NCI-H2227 (cell line): ENCODE results near the gene KRIT1.

ENCODE experiments used
- DNase-seq: peaks from one replicate; lab custom pipeline; 2025; ENCODE audit not compliant: unreplicated experiment; lab: John Stamatoyannopoulos, UW

KRIT1 gene

GRCh38 chr7:92156990-92157389, 88.7 kb downstream of the KRIT1 start:
- no peak for DNase-seq

DNA sequence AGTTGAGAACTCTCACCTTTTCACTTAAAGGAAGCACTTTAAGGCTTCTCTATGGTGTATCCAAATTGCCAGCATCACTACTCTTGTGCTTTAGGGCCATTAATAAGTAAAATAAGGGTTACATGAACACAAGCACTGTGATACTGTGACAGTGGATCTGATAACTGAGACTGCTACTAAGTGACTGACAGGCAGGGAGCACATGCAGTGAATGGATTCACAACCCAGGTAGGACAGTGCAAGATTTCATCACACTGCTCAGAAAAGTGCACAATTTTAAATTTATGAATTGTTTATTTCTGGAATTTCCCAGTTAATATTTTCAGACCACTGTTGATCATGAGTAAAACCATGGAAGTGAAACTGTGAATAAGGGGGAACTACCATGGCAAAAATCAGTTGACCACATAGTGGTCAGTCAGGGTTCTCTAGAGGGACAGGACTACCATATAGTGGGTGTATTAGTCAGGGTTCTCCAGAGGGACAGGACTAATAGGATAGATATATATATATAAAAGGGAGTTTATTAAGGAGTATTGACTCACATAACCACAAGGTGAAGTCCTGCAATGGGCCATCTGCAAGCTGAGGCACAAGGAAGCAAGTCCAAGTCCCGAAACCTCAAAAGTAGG, 90.5 kb downstream of the KRIT1 start:
- DNase-seq, result no peak

- peak; percentile 64 for DNase-seq
Measured at GRCh38 chr7:92150450-92151017, 95.2 kb downstream of the KRIT1 start.

DNA sequence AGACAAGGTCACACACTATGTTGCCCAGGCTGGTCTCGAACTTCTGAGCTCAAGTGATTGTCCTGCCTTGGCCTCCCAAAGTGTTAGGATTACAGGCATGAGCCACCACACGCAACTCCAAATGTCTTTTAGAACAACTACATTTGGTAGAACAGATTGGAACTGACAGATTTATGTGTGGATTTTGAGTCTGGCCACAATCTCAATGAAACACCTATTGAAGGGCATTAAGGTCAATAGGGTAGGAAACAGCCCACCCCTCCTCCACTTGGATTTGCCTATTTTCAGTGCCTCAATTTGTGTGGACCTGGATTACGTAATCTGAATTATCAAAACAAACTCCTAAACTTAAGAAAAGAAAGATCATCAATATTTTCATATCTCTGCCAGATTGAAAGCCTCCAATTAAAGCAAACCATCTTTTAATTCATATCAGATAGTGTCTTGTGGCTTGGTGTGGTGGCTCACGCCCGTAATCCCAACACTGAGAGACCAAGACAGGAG, 95.9 kb downstream of the KRIT1 start:
- DNase-seq, result no peak
